Right lobe of liver (tissue), 6 donors: Measurements from ENCODE around the gene SPDL1. TPM values are rescaled to one million over a fixed set of nuclear protein-coding genes. Genes with fewer than 3 reads are reported as not detected.

Experiments
- ATAC-seq, 4 donors: fragments of 200-7000 bp; cut with Tn5 transposase; one replicate each; pipeline ENCODE4 v1.9.1; 2020; ENCODE audit warnings: mild to moderate bottlenecking in 4 of 4, moderate library complexity in 4 of 4
- DNase-seq, 3 donors: peaks; one replicate each; pipeline ENCODE4 v3.0.0-alpha.2; 2020
- H3K27ac ChIP-seq, 3 donors: fragments of 200-600 bp; one replicate each; pipeline ENCODE4 v1.8.0; 2022
- H3K27me3 ChIP-seq, 2 donors: fragments of 200-600 bp; one replicate each; pipeline ENCODE4 v1.8.0; 2022
- H3K36me3 ChIP-seq, 4 donors: fragments of 200-600 bp; sonication (generic) in 1 of 4; one replicate each; pipeline versions ENCODE4 v1.5.1 to v1.8.0; 2017 to 2022; ENCODE audit warnings: control low read depth in 1 of 4
- H3K4me1 ChIP-seq, 4 donors: fragments of 200-600 bp; sonication (generic) in 1 of 4; one replicate each; pipeline versions ENCODE4 v1.5.1 to v1.8.0; 2017 to 2022; ENCODE audit warnings: control low read depth in 1 of 4
- H3K4me3 ChIP-seq, 3 donors: fragments of 200-600 bp; one replicate each; pipeline ENCODE4 v1.8.0; 2022
- H3K9me3 ChIP-seq, 4 donors: fragments of 200-600 bp; sonication (generic) in 1 of 4; one replicate each; pipeline versions ENCODE4 v1.5.1 to v1.8.0; 2017 to 2022; ENCODE audit warnings: control low read depth in 1 of 4
- CTCF ChIP-seq, 4 donors: fragments of 200-600 bp in 3 of 4; fragments of 450-650 bp in 1 of 4; IDR thresholded peaks; one replicate each; pipeline versions ENCODE4 v1.5.1 to v1.8.0; 2016 to 2022; ENCODE audit warnings: antibody characterized with exemption in 4 of 4, mild to moderate bottlenecking in 2 of 4
- POLR2A ChIP-seq: fragments of 450-650 bp; IDR thresholded peaks from one replicate; pipeline ENCODE4 v1.6.1; 2017; ENCODE audit warnings: antibody characterized with exemption, mild to moderate bottlenecking
- WGBS: methylation state at CpG from one replicate; pipeline ENCODE4 v1.1.6; 2018; ENCODE audit warnings: low coverage, low lambda C conversion rate; ENCODE audit not compliant: insufficient coverage; ENCODE audit errors: missing lambda C conversion rate; 5-methylcytosine and 5-hydroxymethylcytosine counted together
- intact Hi-C, 2 donors: fragments of 100-400 bp; cut with DNase I; formaldehyde crosslinking; loops; one replicate each; pipeline versions ENCODE4 v1.11.2 to v1.14.1; 2022
- total RNA-seq, 6 experiments: library from RNA; depleted of rRNA in 2 of 6; stranded (reverse); fragments of >200 nt in 2 of 6; fragmentation: NEBNext Ultra II Directional in 3 of 6; extraction: Animal tissue kit (Norgen Biotek cat#: 25700) in 3 of 6; gene quantifications; one replicate each; pipeline versions ENCODE4 v1.1.0 to v1.2.4, GENCODE V29; 2016 to 2023
- donor health status: DM: no; HTN: yes; CAD: no.
- donor health status: DM: no; HTN: no; CAD: no.
- donor health status: DM: no; HTN: no; CAD: no.
- donor health status: DM: no; HTN: yes; CAD: no.
- donor health status: DM: no; HTN: yes; CAD: no.

SPDL1 gene
- total RNA-seq, 6 experiments from 2014 or later, result 1.1 to 6.7 (median 2.4) TPM

GRCh38 chr5:169576181-169576598 is 7.4 kb upstream of the SPDL1 start:
- TF ChIP-seq CTCF (IDR thresholded peaks at IDR 0.05) (no peak), POLR2A (no peak)
- H3K9me3 ChIP-seq, result no peaks in the 10 kb centered on the region
- ATAC-seq (no peak), DNase-seq (no peak)
- no peak overlapping the region for H3K27ac ChIP-seq
- no peaks in the 10 kb centered on the region for H3K27me3 ChIP-seq
- H3K4me3 ChIP-seq, result no peak overlapping the region
- H3K4me1 ChIP-seq, result no peaks in the 10 kb centered on the region
- intact Hi-C loops, result no loop called here
- no peaks in the 10 kb centered on the region for H3K36me3 ChIP-seq
- 15% methylated on average over 3 of the region's 3 CpGs for WGBS

- Histone ChIP-seq H3K4me3 (no peak overlapping the region), H3K27me3 (no peaks in the 10 kb centered on the region), H3K36me3 (no peaks in the 10 kb centered on the region), H3K4me1 (peaks cover 0 to 3% (median 0%) of the 10 kb centered on the region in 4 donors), H3K27ac (no peak overlapping the region), H3K9me3 (no peaks in the 10 kb centered on the region)
- DNase-seq (no peak), ATAC-seq (no peak)
- WGBS, result 20% methylated on average over 1 of the region's 1 CpG
- TF ChIP-seq POLR2A (no peak), CTCF (IDR thresholded peaks at IDR 0.05) (peak in 2 of 4 donors; percentile 9 to 16)
- intact Hi-C loops, result no loop called here
Measured at GRCh38 chr5:169577951-169578350, 5.6 kb upstream of the SPDL1 start.

- TF ChIP-seq POLR2A, result no peak
- no peak for TF ChIP-seq CTCF (IDR thresholded peaks at IDR 0.05)
- peaks cover 0 to 8% (median 0%) of the 10 kb centered on the region in 4 donors for H3K4me1 ChIP-seq
- intact Hi-C loops, result no loop called here
- H3K36me3 ChIP-seq, result no peaks in the 10 kb centered on the region
- H3K27me3 ChIP-seq, result no peaks in the 10 kb centered on the region
- DNase-seq (no peak), ATAC-seq (no peak)
- WGBS, result 68% methylated on average over 5 of the region's 5 CpGs
- no peaks in the 10 kb centered on the region for H3K9me3 ChIP-seq
- no peak overlapping the region for H3K4me3 ChIP-seq
- no peak overlapping the region for H3K27ac ChIP-seq
Measured at GRCh38 chr5:169580964-169581363, 2.6 kb upstream of the SPDL1 start.

- H3K36me3 ChIP-seq, result no peaks in the 10 kb centered on the region
- H3K9me3 ChIP-seq, result no peaks in the 10 kb centered on the region
- TF ChIP-seq CTCF (IDR thresholded peaks at IDR 0.05), result peak; percentile 73 to 81 (median 76)
- no peak for TF ChIP-seq POLR2A
- 14% methylated on average over 6 of the region's 6 CpGs for WGBS
- peak; percentile 54 to 66 (median 59) for ATAC-seq
- intact Hi-C loops, result no loop called here
- DNase-seq, result peak in 2 of 3 donors; percentile 19 to 47
- H3K4me3 ChIP-seq, result no peak overlapping the region
- H3K27ac ChIP-seq, result no peak overlapping the region
- H3K27me3 ChIP-seq, result no peaks in the 10 kb centered on the region
- H3K4me1 ChIP-seq, result peaks cover 0 to 8% (median 0%) of the 10 kb centered on the region in 4 donors
Measured at GRCh38 chr5:169581580-169582227, 1.9 kb upstream of the SPDL1 start.
